ENCODE results near the gene KRT14.
"Not testable (repeated sequence)": the region's sequence is repeated elsewhere in the genome, so short reads cannot be mapped to it uniquely, and the experiment has no call there.

The KRT14 gene

DNA sequence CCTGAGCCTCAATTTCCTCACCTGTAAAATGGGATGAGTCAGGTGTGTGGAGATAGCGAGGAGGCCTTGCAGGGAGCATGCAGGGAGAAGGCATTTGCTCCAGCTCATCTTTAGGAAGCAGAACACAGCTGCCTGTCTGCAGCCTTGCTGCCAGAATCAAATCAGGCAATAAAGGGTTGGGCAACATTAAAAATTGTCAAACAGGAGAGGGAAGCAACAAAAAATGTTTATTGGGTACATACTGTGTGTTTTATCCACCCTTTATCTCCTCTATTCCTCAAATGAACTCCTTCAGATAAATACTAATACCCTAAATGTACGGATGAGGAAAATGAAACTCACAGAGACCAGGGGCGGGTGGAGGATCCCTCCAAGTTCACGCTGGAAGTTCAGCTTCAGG lies 13.6 kb upstream of the KRT14 start:
- no peak for DNase-seq

DNA sequence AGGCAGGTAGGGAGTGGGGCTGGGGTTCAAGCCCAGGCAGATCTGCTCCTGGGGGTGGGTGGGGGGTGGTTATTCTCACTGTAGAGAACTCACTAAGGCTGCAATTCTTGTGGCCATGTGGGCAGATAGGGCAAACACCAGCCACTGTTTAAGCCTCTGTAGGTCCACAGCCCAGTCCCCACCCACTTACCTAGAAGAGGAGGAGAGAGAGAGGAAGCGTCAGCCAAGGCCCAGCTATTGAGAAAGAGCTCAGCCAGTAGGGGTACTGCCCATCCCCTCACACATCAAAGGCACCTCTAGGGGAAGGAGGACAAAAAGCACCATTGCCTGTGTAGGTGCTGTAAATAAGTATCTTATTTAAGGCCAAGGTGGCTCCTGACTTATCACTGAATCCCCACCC lies 13.0 kb upstream of the KRT14 start:
- no peak for DNase-seq

DNA sequence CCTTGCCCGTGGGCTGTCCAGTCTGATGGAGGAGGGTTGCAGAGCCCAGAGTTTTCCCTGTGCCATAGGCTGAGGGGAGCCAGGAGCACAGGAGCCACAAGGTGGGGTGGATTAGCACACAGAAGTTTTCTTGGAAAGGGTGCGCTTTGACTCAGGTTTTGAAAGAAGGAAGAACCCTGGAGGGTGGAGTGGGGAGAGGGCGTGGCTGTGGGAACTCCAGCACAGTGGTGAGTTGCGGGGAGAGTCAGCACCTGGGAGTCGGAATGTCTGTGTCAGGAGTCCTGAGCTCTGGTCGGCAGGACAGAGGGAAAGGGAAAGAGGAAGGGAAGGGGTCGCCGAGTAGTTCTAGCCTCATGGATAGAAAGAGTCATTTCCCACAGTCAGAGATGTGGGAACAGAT lies 8.9 kb upstream of the KRT14 start:
- no peak for DNase-seq

DNA sequence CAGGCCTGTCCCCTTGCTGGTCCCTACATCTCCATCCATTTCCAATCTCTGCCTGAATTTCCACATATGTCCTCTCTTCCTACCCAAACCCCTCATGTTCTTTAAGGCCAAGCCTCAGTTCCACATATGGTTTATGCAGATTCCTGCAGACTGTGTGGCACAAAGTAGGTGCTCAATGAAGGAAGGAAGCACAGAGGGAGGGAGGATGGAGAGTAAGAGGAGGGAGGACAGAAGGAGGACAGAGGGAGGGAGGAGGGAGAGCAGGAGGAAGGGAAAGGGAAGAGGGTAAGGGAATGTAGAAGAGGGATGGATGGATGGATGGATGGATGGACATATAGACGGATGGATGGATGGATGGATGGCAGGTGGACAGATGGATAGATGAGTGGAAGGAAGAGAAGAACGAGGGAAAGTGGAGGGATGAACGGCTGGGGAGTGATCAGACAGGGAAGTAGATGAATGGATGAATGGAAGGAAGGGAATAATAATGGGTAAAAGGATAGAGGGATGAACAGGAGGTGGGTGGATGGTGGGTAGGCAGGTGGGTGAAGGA lies 7.7 kb upstream of the KRT14 start:
- no peak for DNase-seq

DNA sequence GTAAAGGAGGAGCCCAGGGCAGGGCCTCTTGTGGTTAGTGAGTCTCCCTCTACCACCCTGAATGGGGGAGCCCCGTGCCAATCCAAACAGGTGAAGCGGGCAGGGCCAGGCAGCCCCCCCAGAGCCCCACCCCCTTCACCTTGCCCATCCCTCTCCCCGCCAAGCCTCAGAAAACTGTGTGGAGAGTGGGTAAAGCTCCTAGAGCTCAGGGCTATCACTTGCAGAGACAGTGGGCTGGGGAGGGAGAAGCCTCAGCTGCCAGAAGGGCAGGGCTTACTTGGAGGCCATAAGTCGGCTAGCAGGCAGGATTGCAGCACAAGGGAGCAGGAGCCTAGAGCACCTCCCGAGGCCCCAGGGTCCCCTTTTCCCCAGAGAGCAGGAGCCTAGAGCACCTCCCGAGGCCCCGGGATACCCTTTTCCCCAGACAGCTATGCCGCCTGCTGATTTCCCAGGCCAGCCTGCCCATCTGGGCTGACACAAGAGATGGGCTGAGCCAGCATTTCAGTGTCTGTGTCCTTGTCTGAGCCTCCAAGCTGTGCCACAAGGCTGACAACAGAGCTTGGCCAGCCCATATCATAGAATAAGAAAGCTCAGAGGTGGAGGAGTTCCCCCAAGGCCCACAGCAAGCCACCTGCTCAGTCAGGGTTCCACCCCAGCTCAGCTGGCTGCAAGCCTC lies 6.7 kb upstream of the KRT14 start:
- DNase-seq, result no peak

DNA sequence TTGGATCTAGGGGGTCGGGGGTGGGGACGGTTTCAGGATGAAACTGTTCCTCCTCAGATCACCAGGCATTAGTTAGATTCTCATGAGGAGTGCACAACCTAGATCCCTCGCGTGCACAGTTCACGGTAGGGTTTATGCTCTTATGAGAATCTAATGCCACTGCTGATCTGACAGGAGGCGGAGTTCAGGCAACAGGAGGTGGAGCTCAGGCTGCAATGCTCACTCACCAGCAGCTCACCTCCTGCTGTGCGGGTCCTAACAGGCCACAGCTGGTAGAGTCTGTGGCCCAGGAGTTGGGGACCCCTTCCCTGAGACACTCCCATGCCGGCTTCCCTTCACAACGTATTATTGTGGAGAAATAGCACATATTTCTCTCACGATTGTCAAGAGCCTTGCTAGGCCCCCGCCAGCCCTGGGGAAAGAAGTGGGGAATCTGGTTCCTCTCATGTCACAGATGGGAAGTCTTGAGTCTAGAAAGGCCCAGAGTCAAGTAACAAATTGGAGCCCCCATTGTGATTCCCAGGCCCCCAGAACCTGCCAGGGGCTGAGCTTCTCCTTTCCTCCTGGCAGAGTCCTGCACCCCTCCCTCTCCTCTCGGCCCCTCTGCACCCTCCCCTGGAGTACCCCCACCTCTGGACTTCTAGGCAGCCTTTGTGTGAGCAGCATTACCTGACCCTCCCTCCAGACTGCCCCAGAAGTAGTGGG lies 6.1 kb upstream of the KRT14 start:
- DNase-seq, result no peak

DNA sequence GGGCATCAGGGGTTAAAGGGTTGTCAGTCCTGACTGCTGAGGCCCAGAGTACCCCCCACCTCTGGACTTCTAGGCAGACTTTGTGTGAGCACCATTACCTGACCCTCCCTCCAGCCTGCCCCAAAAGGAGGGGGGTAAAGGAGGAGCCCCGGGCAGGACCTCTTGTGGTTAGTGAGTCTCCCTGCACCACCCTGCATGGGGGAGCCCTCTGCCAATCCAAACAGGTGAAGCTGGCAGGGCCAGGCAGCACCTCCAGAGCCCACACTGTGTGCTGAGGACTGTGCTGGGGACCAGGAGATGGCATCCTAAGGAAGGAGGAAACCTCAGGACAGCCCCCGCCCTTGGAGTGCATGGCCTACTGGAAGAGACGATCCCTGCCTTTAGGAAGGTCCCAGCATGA lies 2.6 kb upstream of the KRT14 start:
- no peak for DNase-seq

DNA sequence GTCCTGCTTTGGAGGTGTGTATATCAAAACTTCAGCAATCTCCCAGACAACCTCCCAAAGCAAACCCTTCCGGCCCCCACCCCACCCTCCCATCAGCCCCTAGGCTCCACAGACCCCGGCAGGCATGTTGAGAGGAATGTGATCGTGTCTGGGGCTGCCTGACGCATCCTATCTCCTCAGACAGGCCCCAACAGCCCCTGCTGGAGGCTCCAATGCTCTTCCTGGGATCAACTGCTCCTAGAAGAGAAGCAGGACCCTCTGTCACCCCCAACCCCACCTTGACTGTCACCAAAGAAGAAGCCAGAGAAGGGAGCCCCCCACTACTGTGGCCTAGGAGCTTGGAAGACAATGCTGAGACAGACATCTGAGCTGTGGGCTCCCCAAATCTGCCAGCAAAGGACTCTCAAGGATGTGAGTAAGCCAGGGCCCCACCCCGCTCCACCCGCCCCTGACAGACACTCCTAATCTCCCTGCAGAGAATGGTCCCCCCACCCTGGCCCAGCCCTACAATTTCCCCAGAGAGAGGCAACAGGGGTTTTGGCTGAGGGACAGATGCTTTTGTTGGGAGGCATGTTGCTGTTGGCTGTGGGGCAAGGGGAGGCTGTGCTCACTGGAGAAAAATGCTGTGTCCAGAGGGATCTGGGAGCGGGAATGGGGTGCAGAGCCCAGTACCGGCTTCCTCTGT lies 1.6 kb upstream of the KRT14 start:
- no peak for DNase-seq

DNA sequence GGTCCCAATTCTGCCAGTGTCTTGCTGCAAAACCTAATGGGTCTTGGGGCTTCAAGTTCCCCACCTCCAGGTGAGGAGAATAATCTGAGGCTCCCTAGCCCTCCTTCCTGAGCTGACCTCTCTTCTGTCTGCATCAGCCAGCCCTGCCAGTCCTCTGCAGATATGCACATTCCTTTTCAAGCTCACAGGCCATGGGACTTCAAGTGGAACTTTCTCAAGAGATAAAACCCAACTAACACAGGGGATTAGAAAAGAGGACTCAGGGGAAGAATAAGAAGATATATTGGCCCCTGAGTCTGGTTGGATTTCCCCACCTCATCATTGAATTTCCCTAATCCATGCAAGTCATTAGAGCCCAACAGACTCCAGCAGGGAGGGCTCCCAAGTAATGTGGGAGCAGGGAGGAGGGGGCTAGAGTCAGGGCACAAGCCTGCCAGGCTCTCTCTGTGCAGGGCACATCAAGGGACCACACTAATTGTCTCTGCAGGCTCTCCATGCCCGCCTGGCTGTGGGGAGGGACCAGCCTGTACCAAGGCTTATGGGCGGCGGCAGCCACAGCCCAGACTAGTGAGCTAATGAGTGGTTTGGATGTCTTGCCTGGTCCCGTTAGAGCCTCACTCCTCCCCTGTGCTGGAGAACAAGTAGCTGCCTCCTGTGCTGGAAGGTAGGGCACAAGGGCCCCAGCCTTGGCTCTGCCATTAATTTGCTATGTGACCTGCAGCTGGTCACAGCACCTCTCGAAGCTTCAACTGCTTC lies 1.2 kb downstream of the KRT14 start:
- no peak for DNase-seq

DNA sequence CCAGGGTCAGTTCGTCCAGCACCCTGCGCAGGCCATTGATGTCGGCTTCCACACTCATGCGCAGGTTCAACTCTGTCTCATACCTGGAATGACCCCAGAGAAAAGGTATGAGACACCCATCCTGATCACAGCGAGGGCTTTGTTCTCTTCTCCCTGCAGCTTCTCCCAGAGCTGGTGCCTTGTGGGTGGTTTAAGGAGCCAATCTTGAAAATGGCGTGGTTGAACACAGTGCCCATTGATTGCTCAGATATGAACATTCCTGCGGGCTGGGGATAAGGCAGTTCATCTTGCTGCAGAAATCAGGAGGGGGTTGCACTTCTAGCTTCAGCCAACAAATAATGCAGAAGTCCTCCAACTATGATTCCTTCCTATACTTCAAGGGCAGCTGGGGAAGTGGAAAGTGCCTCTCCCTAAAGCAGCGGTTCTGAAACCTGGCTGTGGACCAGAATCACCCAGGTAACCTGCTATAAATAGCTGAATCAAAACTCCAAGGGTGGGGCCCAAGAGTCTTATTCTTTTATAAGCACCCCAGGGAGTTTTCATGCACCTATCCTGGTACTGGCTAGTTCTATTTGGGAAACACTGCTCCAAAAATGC lies 2.3 kb downstream of the KRT14 start:
- not testable (repeated sequence) for DNase-seq

DNA sequence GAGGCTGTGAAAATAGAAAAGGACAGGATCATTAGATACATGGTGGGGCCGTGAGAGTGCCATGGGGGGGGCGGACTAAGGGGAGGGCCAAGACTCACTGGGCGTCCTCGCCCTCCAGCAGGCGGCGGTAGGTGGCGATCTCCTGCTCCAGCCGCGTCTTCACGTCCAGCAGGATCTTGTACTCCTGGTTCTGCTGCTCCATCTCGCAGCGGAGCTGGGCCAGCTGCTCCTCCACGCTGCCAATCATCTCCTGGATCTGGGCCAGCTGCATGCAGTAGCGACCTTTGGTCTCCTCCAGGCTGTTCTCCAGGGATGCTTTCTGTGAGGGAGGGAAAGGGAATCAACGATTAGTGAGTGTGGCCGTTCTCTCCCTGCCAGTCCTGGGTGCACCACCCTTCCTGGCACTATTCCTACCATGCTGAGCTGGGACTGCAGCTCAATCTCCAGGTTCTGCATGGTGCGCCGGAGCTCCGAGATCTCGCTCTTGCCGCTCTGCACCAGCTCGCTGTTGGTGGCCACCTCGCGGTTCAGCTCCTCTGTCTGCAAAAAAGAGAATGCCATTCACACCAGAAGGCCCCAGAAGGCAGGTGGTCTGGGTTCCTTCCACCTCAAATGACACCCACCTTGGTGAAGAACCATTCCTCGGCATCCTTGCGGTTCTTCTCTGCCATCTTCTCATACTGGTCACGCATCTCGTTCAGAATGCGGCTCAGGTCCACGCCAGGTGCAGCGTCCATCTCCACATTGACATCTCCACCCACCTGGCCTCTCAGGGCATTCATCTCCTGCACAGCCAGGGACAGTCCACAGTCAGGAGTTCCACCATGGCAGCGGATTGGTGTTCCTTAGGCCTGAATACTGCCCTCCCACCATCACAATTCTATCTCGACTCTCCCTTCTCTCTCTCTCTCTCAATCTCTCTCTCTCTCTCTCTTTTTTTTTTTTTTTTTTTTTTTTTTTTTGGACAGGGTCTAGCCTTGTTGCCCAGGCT lies 3.3 kb downstream of the KRT14 start:
- DNase-seq, result no peak

DNA sequence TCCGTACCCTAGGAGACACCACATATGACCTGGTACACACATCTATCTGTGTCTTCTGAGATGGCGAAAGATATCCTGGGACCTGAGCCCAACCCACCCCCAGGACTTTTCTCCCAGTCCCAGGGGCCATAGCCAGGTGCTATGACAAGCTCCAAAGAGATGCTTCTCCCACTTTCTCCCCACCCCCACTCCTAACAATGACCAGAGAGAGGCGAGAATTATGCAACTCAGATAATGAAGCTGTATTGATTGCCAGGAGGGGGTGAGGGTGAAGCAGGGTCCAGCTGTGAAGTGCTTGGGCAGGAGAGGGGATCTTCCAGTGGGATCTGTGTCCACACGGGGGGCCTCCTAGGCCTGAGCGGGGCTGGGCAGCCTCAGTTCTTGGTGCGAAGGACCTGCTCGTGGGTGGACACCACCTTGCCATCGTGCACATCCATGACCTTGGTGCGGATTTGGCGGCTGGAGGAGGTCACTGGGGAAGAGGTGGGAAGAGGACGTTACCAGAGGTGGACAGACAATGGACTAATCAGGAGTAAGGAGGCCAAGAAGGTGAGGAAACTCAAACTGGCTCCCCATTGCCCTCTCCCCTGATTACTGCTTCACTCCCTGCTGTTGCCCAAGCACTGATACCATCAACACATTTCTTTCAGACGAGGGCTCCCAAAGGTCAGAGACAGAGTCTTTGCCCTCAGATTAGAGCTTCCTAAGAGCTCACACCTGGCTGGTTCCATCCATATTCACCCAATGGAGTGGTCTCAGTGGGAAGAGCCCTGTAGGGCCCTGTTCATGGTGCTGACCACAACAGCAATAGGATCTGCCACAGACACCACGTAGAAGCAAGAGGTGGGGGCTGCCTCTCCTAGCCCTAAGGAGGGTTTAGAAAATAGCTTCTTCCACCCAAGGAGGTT lies 4.4 kb downstream of the KRT14 start:
- DNase-seq, result not testable (repeated sequence)

DNA sequence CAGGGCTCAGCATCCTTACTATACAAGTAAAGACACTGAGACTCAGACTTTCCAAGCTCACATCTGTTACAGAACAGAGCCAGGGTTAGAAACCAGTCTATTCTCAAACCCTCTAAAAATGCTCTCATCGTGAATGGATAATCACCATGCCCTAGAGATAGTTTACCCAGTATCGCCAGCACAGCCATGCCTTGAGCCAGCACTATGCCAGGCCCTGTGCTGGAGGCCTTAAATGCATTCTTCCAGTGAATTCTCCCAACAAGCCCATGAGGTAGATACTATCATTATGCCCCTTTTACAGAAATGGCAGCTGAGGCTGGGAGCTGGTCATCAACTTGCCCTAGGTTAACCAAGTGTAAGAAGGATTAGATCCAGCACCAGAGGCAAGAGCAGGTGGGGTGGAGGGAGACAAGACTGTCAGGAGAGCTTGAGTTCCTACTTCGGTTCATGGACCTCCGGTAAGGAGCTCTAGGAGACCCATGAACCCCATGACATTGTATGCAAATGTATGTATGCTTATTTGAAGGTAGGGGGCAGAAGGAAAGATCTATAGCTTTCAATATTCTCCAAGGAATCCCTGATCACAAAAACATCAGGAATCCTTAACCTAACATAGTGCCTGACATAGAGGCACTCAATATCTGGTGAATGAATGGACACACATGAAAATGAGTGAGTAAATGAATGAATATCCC lies 5.2 kb downstream of the KRT14 start:
- DNase-seq, result no peak

DNA sequence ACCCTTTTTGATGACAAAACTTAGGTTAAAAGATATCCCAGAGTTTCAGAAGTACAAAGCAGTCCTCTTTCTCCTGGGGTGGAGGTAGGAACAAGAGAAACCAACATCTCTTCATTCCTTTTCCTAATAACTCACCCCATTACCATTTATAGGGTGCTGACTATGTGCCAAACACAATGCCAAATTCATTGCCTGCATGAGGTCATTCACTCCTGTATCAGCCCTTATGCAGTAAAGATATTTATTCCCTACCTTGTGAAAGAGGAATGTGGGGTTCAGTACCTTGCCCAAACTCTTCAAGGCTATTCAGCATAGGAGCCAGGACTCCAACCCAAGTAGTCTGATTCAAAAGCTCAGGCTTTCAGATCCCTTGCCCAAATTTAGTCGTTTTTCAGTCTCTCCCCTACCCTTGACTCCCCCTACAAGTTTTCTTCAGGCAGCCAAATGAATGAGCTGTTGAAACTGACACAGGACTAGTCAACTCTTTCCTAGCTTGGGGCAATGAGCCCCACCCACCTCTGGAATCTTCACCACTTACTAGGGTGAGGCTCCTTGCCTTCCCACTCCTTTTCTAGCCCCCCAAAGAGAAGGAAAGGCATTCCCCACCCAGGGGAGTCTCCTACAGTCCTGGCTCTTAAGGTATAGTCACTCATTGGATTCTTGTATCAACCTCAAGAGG lies 5.9 kb downstream of the KRT14 start:
- no peak for DNase-seq

DNA sequence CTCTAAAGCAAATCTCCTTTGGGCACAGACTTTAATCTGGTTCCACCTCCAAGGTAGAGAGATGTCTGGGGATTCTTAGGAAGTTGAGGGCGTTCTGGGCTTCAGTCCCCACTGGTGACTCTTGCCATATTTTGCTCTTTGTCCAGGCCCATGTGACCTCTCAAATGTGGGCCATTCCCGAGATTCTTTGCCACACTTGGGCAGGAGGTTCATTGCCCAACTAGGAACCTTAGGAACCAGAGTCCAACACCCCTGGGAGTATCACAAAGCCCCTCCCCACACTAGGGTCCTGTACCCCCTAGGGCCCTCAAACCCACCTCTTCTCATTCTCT lies 6.5 kb downstream of the KRT14 start:
- DNase-seq, result no peak

DNA sequence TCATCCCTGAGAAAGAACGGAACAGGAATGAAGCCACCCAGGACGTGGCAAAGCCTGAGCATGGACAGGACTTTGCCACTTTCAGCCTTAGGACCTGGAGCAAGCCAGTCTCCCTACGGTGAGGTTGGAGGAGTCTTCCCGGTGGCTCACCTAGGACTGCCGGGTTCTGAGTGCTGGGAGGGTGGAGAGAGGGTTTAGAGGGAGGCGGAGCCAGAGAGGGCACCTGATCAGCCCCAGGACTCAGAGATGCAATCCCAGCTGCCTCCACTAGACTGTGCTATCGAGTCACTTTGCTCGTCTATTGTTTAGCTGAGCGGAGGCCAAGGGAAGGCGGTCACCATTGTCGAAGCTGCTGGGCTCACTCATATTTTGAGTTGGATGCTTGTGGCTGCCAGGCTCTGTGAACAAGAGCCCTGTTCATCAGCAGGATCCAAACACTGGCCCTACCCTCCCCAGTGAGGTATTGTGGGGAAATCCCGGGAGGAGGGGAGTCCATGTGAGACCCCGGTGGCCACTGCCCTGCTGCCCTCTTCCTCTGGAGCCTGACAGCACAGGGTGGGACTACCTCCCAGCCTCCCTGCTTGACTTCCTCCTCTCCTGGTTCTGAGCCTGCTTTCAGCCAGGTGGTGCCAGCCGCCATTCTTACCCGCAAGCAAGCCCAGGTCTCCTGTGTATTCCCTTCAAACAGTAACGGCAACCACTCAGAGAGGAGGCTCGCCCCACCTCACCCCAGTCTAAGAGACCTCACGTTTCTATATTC lies 7.0 kb downstream of the KRT14 start:
- peak; percentile 62 to 64 for DNase-seq

DNA sequence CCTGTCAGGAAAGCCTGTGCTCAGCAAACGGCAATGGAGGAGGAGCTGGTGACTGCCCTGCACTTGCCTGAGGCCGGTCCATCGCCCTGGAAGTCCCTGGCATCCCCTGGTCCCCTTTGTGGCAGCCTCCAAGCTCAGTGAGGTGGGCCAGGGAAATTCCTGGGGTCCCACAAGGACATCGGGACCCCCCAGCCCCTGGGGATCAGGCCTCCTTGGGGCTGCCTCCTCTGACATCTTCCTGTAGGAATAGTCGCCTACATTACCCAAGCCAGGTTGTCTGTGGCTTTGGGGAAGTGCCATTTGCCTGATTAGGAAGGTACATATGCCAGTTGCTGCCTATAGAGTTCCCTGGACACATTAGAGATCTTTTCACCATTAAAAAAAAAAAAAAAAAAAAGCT lies 7.7 kb downstream of the KRT14 start:
- no peak for DNase-seq

DNA sequence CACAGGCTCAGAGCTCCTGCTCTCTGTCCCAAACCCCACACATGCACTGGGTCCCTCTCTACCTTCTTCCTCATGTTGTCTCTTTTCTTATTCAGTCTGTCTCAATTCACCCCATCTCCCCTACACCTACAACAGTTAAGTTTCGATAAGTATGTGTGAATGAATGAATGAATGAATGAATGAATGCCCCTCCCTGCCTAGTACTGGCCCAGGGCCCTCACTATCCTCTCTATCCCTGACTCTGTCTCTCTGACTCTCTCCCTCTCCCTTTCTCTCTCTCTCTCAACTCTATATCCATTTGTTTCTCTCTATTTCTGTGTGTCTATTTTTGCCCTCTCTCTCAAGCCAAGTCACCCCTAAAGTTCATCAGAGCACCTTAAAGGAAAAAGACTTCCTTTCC lies 8.2 kb downstream of the KRT14 start:
- DNase-seq, result no peak

DNA sequence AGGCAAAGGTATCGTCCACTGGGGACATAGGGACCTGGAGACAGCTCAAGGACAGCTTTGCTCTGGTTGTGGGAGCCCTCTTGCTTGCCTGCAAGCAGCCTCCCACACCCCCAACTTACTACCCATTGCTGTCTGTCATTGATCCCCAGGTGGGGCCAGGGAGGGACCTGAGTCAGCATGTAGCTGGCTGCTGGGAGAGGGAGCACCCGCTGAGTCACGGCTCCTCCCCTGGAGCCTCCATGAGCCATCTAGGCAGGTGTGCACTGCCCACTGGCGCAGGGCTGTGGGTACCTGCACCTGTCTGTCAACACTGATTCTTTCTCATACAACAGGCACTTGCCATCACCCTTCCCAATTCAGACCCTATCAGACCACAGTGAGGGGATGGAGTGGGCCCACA lies 10.0 kb downstream of the KRT14 start:
- not testable (repeated sequence) for DNase-seq
